Peyer's patch (tissue), 4 donors: ENCODE measurements around the gene ETV5.

ENCODE experiments used
- POLR2A ChIP-seq, 2 donors: fragments of 450-650 bp; IDR thresholded peaks; one replicate each; pipeline ENCODE4 v1.5.1; 2017; ENCODE audit warnings: antibody characterized with exemption in 2 of 2, mild to moderate bottlenecking in 2 of 2, moderate library complexity in 2 of 2
- TF ChIP-seq, protein P1 (sequence below), 6 experiments: fragments of 450-650 bp in 4 of 6; fragments of 200-600 bp in 2 of 6; sonication (generic) in 1 of 6; IDR thresholded peaks; one replicate each; pipeline ENCODE4 v1.5.1; 2017 to 2019; ENCODE audit warnings: antibody characterized with exemption in 6 of 6, mild to moderate bottlenecking in 3 of 6, moderate library complexity in 1 of 6

GRCh38 chr3:186102687-186103086 is 6.2 kb downstream of the ETV5 start:
- TF ChIP-seq, protein P1, sequence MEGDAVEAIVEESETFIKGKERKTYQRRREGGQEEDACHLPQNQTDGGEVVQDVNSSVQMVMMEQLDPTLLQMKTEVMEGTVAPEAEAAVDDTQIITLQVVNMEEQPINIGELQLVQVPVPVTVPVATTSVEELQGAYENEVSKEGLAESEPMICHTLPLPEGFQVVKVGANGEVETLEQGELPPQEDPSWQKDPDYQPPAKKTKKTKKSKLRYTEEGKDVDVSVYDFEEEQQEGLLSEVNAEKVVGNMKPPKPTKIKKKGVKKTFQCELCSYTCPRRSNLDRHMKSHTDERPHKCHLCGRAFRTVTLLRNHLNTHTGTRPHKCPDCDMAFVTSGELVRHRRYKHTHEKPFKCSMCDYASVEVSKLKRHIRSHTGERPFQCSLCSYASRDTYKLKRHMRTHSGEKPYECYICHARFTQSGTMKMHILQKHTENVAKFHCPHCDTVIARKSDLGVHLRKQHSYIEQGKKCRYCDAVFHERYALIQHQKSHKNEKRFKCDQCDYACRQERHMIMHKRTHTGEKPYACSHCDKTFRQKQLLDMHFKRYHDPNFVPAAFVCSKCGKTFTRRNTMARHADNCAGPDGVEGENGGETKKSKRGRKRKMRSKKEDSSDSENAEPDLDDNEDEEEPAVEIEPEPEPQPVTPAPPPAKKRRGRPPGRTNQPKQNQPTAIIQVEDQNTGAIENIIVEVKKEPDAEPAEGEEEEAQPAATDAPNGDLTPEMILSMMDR (IDR thresholded peaks at IDR 0.05), result no peak
- TF ChIP-seq POLR2A (IDR thresholded peaks at IDR 0.05), result no peak
